HCT116 (cell line): ENCODE measurements around the gene PROX2. TPM values are rescaled to one million over a fixed set of nuclear protein-coding genes. Genes with fewer than 3 reads are reported as not detected.

ENCODE experiments used
- ATAC-seq: fragments of 200-7000 bp; cut with Tn5 transposase; 2 replicates; pipeline ENCODE4 v1.9.1; 2020; ENCODE audit warnings: mild to moderate bottlenecking, moderate library complexity
- BruUV-seq: library from RNA; stranded (reverse); fragments of 400-500 nt; replicated peaks from 2 replicates; lab custom pipeline; 2021; lab: Mats Ljungman, UMichigan
- CTCF ChIA-PET: fragments of 300-600 bp; sonication (Branson Sonifier 250); formaldehyde crosslinking; loops from one replicate; lab custom pipeline; 2021; ENCODE audit warnings: antibody characterized with exemption; lab: Charles Lee
- POLR2A ChIA-PET: fragments of 300-600, 350-600 bp; sonication (Branson Sonifier 250); formaldehyde crosslinking; loops from one replicate; lab custom pipeline; 2021; ENCODE audit warnings: antibody characterized with exemption; lab: Charles Lee
- RAD21 ChIA-PET, 2 experiments: fragments of 300-600 bp; sonication (Branson Sonifier 250); formaldehyde crosslinking; loops; one replicate each; lab custom pipeline; 2023; ENCODE audit warnings: low total read pairs in 2 of 2; ENCODE audit not compliant: uncharacterized antibody in 2 of 2, unreplicated experiment in 2 of 2, low non-redundant PET in 1 of 2; lab: Charles Lee
- DNase-seq: peaks from one replicate; pipeline ENCODE4 v3.0.0-alpha.2; 2010; ENCODE audit warnings: low read depth, low spot score
- H2AFZ ChIP-seq: fragments of 200-600 bp; shearing (Covaris generic), sonication (generic); 2 replicates; pipeline ENCODE4 v1.6.1; 2017; ENCODE audit warnings: low read depth, mixed run types, mixed read lengths, antibody characterized with exemption, low read length; ENCODE audit not compliant: poor library complexity, severe bottlenecking
- H3K27ac ChIP-seq: 2 replicates; pipeline ENCODE4 v1.5.1; 2012; ENCODE audit warnings: low read depth, low read length
- H3K27me3 ChIP-seq: fragments of 200-600 bp; sonication (generic); 2 replicates; pipeline ENCODE4 v1.6.1; 2016; ENCODE audit warnings: mixed run types, low read length, mixed read lengths; ENCODE audit not compliant: insufficient read depth
- H3K36me3 ChIP-seq, 2 experiments: fragments of 200-500 bp in 1 of 2; fragments of 200-600 bp in 1 of 2; sonication (Bioruptor generic) in 1 of 2; sonication (generic) in 1 of 2; 2 replicates each; pipeline versions ENCODE4 v1.5.1 to v1.6.1; 2014 to 2016; ENCODE audit warnings: low read length in 2 of 2, inconsistent platforms in 1 of 2, mixed read lengths in 1 of 2, mixed run types in 1 of 2; ENCODE audit not compliant: insufficient read depth in 2 of 2, control insufficient read depth in 1 of 2
- H3K4me1 ChIP-seq, 2 experiments: fragments of 200-600 bp in 1 of 2; sonication (generic) in 1 of 2; 2 replicates each; pipeline versions ENCODE4 v1.5.1 to v1.6.1; 2012 to 2017; ENCODE audit warnings: low read length in 2 of 2, inconsistent platforms in 1 of 2, mild to moderate bottlenecking in 1 of 2, mixed read lengths in 1 of 2, mixed run types in 1 of 2, moderate library complexity in 1 of 2; ENCODE audit not compliant: insufficient read depth in 2 of 2, control insufficient read depth in 1 of 2
- H3K4me2 ChIP-seq: fragments of 200-600 bp; sonication (generic); 2 replicates; pipeline ENCODE4 v1.6.1; 2017; ENCODE audit warnings: mixed run types, low read length, mixed read lengths
- H3K4me3 ChIP-seq, 2 experiments: fragments of 200-600 bp in 1 of 2; sonication (generic) in 1 of 2; replicated peaks in 1 of 2; 2 replicates each; pipeline ENCODE4 v1.5.1; 2011 to 2016; ENCODE audit warnings: low read length in 2 of 2, control low read depth in 1 of 2, low read depth in 1 of 2, mild to moderate bottlenecking in 1 of 2, mixed read lengths in 1 of 2, mixed run types in 1 of 2
- H3K79me2 ChIP-seq: fragments of 200-600 bp; sonication (generic); 2 replicates; pipeline ENCODE4 v1.6.1; 2017; ENCODE audit warnings: mild to moderate bottlenecking, mixed run types, low read length, moderate library complexity, mixed read lengths; ENCODE audit not compliant: insufficient read depth
- H3K9ac ChIP-seq: fragments of 200-600 bp; sonication (generic); 2 replicates; pipeline ENCODE4 v1.6.1; 2016; ENCODE audit warnings: low read length, mixed read lengths
- H3K9me2 ChIP-seq: fragments of 200-600 bp; sonication (generic), shearing (Covaris generic); 2 replicates; pipeline ENCODE4 v1.6.1; 2017; ENCODE audit warnings: mixed run types, mild to moderate bottlenecking, moderate library complexity; ENCODE audit not compliant: insufficient read depth
- H3K9me3 ChIP-seq, 2 experiments: fragments of 200-500 bp in 1 of 2; fragments of 200-600 bp in 1 of 2; sonication (Bioruptor generic) in 1 of 2; sonication (generic) in 1 of 2; 2 replicates each; pipeline ENCODE4 v1.6.1; 2014 to 2017; ENCODE audit warnings: low read length in 2 of 2, mixed read lengths in 2 of 2, inconsistent platforms in 1 of 2, low read depth in 1 of 2, mild to moderate bottlenecking in 1 of 2, mixed run types in 1 of 2, moderate library complexity in 1 of 2; ENCODE audit not compliant: control insufficient read depth in 1 of 2, insufficient read depth in 1 of 2
- H4K20me1 ChIP-seq: fragments of 200-600 bp; sonication (generic), shearing (Covaris generic); 2 replicates; pipeline ENCODE4 v1.6.1; 2017; ENCODE audit warnings: mixed run types, mild to moderate bottlenecking, moderate library complexity; ENCODE audit not compliant: insufficient read depth
- CBX3 ChIP-seq: IDR thresholded peaks from 2 replicates; pipeline ENCODE4 v1.6.1; 2012; ENCODE audit warnings: low read depth
- CEBPB ChIP-seq: IDR thresholded peaks from 2 replicates; pipeline ENCODE4 v1.6.1; 2012; ENCODE audit warnings: low read depth
- FOSL1 ChIP-seq: IDR thresholded peaks from 2 replicates; pipeline ENCODE4 v1.6.1; 2012; ENCODE audit warnings: low read depth
- MAX ChIP-seq: IDR thresholded peaks from 2 replicates; pipeline ENCODE4 v1.6.1; 2012
- POLR2A ChIP-seq: IDR thresholded peaks from 2 replicates; pipeline ENCODE4 v1.7.0; 2011; ENCODE audit warnings: borderline replicate concordance; ENCODE audit not compliant: insufficient read depth, insufficient read length; ENCODE audit errors: extremely low read depth
- POLR2AphosphoS5 ChIP-seq: IDR thresholded peaks from 2 replicates; pipeline ENCODE4 v1.6.1; 2011; ENCODE audit warnings: mild to moderate bottlenecking, low read depth, low read length, moderate library complexity
- REST ChIP-seq: IDR thresholded peaks from 2 replicates; pipeline ENCODE4 v1.6.1; 2012; ENCODE audit warnings: low read depth
- SIN3A ChIP-seq: IDR thresholded peaks from 2 replicates; pipeline ENCODE4 v1.6.1; 2012; ENCODE audit warnings: low read depth
- TCF7L2 ChIP-seq: IDR thresholded peaks from 2 replicates; pipeline ENCODE4 v1.7.0; 2011; ENCODE audit warnings: borderline replicate concordance, inconsistent platforms; ENCODE audit not compliant: insufficient read depth, insufficient read length; ENCODE audit errors: extremely low read depth
- YY1 ChIP-seq: IDR thresholded peaks from 2 replicates; pipeline ENCODE4 v1.6.1; 2011; ENCODE audit warnings: low read length, low read depth, moderate library complexity, mild to moderate bottlenecking; ENCODE audit not compliant: insufficient replicate concordance; ENCODE audit errors: extremely low read depth
- ZNF274 ChIP-seq: fragments of 200-500 bp; sonication (Bioruptor generic); IDR thresholded peaks from 2 replicates; pipeline ENCODE4 v1.6.1; 2014; ENCODE audit warnings: mild to moderate bottlenecking, low read depth, low read length, inconsistent platforms
- intact Hi-C: fragments of 100-400 bp; cut with micrococcal nuclease; formaldehyde crosslinking; loops from 2 replicates; pipeline ENCODE4 v1.10.0; 2022
- total RNA-seq: library from RNA; stranded (reverse); gene quantifications from one replicate; pipeline ENCODE4 v1.2.1, GENCODE V29; 2021; ENCODE audit not compliant: unreplicated experiment
- TF ChIP-seq, protein P1 (sequence below): IDR thresholded peaks from 2 replicates; pipeline ENCODE4 v1.6.1; 2011; ENCODE audit warnings: mild to moderate bottlenecking, low read length, moderate library complexity; ENCODE audit not compliant: insufficient replicate concordance; ENCODE audit errors: extremely low read depth

The PROX2 gene
- total RNA-seq, 1 experiment from 2014 or later = not detected

- H3K27ac ChIP-seq = no peak overlapping the region
- TF ChIP-seq YY1 = no peak
- DNase-seq (no peak), ATAC-seq (no peak)
- H4K20me1 ChIP-seq = no peaks in the 10 kb centered on the region
- no peak overlapping the region for H3K9ac ChIP-seq
- no peak overlapping the region for H3K4me2 ChIP-seq
- ChIA-PET POLR2A (no interaction called here), CTCF (interaction anchor here (0.7 to 6.9 kb wide), 4 partner anchors 9 to 1946 kb away, joined by 3 to 94 read pairs (median 32); partner anchors contain the start of gene PROX2), RAD21 (no interaction called here)
- H3K9me2 ChIP-seq = no peaks in the 10 kb centered on the region
- no peaks in the 10 kb centered on the region for H3K9me3 ChIP-seq
- H3K27me3 ChIP-seq = 0 out of 2 replicates have a peak, but pooled peaks cover 3% of the 10 kb centered on the region
- H2AFZ ChIP-seq = no peak overlapping the region
- no peaks in the 10 kb centered on the region for H3K79me2 ChIP-seq
- H3K4me3 ChIP-seq = no peak overlapping the region
- intact Hi-C loops = no loop called here
- BruUV-seq = no TSS peak
- H3K36me3 ChIP-seq = no peaks in the 10 kb centered on the region
- peaks cover 0 to 4% of the 10 kb centered on the region in 2 experiments; a peak in 1 of 4 replicates for H3K4me1 ChIP-seq
These were observed 11.7 kb downstream of the PROX2 start for GRCh38 chr14:74864198-74864597.

- H3K27me3 ChIP-seq = 0 out of 2 replicates have a peak, but pooled peaks cover 3% of the 10 kb centered on the region
- H3K79me2 ChIP-seq = no peaks in the 10 kb centered on the region
- no peak overlapping the region for H3K4me2 ChIP-seq
- H4K20me1 ChIP-seq = no peaks in the 10 kb centered on the region
- no peak for TF ChIP-seq CBX3
- no peak for TF ChIP-seq ZNF274
- TF ChIP-seq SIN3A = no peak
- TF ChIP-seq TCF7L2 = no peak
- TF ChIP-seq POLR2AphosphoS5 = no peak
- no peak for TF ChIP-seq CEBPB
- no peak for TF ChIP-seq POLR2A
- no peak for TF ChIP-seq FOSL1
- no peak for TF ChIP-seq MAX
- TF ChIP-seq, protein P1, sequence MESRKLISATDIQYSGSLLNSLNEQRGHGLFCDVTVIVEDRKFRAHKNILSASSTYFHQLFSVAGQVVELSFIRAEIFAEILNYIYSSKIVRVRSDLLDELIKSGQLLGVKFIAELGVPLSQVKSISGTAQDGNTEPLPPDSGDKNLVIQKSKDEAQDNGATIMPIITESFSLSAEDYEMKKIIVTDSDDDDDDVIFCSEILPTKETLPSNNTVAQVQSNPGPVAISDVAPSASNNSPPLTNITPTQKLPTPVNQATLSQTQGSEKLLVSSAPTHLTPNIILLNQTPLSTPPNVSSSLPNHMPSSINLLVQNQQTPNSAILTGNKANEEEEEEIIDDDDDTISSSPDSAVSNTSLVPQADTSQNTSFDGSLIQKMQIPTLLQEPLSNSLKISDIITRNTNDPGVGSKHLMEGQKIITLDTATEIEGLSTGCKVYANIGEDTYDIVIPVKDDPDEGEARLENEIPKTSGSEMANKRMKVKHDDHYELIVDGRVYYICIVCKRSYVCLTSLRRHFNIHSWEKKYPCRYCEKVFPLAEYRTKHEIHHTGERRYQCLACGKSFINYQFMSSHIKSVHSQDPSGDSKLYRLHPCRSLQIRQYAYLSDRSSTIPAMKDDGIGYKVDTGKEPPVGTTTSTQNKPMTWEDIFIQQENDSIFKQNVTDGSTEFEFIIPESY = no peak
- no peak for TF ChIP-seq REST
- ChIA-PET POLR2A (no interaction called here), CTCF (interaction anchor here (6.2 to 6.9 kb wide), 2 partner anchors 10 to 43 kb away, joined by 54 to 94 read pairs; partner anchors contain the start of gene PROX2), RAD21 (no interaction called here)
- H3K9me2 ChIP-seq = no peaks in the 10 kb centered on the region
- H3K9me3 ChIP-seq = no peaks in the 10 kb centered on the region
- ATAC-seq (no peak), DNase-seq (no peak)
- BruUV-seq = no TSS peak
- H2AFZ ChIP-seq = no peak overlapping the region
- no peaks in the 10 kb centered on the region for H3K36me3 ChIP-seq
- H3K4me3 ChIP-seq = no peak overlapping the region
- intact Hi-C loops = no loop called here
- H3K27ac ChIP-seq = no peak overlapping the region
- H3K4me1 ChIP-seq = peaks cover 0 to 4% of the 10 kb centered on the region in 2 experiments; a peak in 1 of 4 replicates
- H3K9ac ChIP-seq = no peak overlapping the region
These were observed 12.7 kb downstream of the PROX2 start for GRCh38 chr14:74863274-74863673.
